GF-D8 (cell line): ENCODE measurements around the gene RAD21L1.

Source experiments
- DNase-seq: peaks from one replicate; lab custom pipeline; 2025; lab: John Stamatoyannopoulos, UW

Gene RAD21L1

GRCh38 chr20:1295276-1295930, 69.6 kb downstream of the RAD21L1 start:
- DNase-seq = no peak

- DNase-seq = no peak
Measured at GRCh38 chr20:1296117-1296610, 70.3 kb downstream of the RAD21L1 start.

GRCh38 chr20:1296922-1297321, 71.1 kb downstream of the RAD21L1 start:
- no peak for DNase-seq

- no peak for DNase-seq
Measured at GRCh38 chr20:1297486-1297885, 71.6 kb downstream of the RAD21L1 start.

- DNase-seq = no peak
Measured at GRCh38 chr20:1298166-1298565, 72.3 kb downstream of the RAD21L1 start.

GRCh38 chr20:1298888-1299511, 73.2 kb downstream of the RAD21L1 start:
- no peak for DNase-seq

GRCh38 chr20:1299522-1299921, 73.7 kb downstream of the RAD21L1 start:
- no peak for DNase-seq

GRCh38 chr20:1300083-1300840, 74.4 kb downstream of the RAD21L1 start:
- DNase-seq = no peak

GRCh38 chr20:1301031-1301529, 75.2 kb downstream of the RAD21L1 start:
- no peak for DNase-seq

- no peak for DNase-seq
Measured at GRCh38 chr20:1302685-1303541, 77.1 kb downstream of the RAD21L1 start.

- DNase-seq = no peak
Measured at GRCh38 chr20:1304710-1305515, 79.1 kb downstream of the RAD21L1 start.
